Omental fat pad (tissue), 4 donors: ENCODE measurements around the gene M6PR. TPM values are rescaled to one million over a fixed set of nuclear protein-coding genes. Genes with fewer than 3 reads are reported as not detected.

Source experiments
- ATAC-seq: fragments of 150-250 bp; one replicate; pipeline ENCODE4 v1.9.1; 2016; ENCODE audit warnings: mild to moderate bottlenecking, moderate library complexity; ENCODE audit not compliant: low FRiP score
- DNase-seq: peaks from one replicate; pipeline ENCODE4 v3.0.0-alpha.2; 2019; ENCODE audit warnings: low spot score
- total RNA-seq, 4 donors: library from RNA; depleted of rRNA; stranded (reverse); fragments of >200 nt; gene quantifications; one replicate each; pipeline ENCODE4 v1.1.0, GENCODE V29; 2016
- TF ChIP-seq, protein P1 (sequence below), 3 donors: fragments of 450-650 bp; IDR thresholded peaks; one replicate each; pipeline ENCODE4 v1.5.1; 2016 to 2017; ENCODE audit warnings: antibody characterized with exemption in 3 of 3, mild to moderate bottlenecking in 3 of 3, moderate library complexity in 2 of 3

Gene M6PR
- total RNA-seq, 4 donors from 2014 or later: 87.9 to 141 (median 109) TPM

DNA sequence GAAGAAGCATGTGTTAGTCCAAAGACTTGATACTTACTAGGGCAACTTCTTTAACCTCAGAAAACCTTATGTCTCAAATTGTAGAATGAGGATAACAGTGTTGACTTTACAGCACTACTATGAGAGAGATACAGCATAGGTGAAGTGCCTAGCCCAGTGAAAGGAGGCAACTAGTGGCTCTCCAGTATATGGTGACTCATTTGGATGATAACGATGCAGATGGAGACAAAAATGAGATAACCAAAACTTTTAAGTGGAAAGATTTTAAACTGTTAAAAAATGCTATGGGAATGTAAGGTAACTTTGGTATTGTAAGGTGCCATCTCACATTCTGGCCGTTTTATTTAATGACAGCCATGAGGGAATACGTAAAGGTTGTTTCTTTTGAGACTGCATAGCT lies 32.4 kb downstream of the M6PR start:
- DNase-seq (no peak), ATAC-seq (no peak)
- TF ChIP-seq, protein P1, sequence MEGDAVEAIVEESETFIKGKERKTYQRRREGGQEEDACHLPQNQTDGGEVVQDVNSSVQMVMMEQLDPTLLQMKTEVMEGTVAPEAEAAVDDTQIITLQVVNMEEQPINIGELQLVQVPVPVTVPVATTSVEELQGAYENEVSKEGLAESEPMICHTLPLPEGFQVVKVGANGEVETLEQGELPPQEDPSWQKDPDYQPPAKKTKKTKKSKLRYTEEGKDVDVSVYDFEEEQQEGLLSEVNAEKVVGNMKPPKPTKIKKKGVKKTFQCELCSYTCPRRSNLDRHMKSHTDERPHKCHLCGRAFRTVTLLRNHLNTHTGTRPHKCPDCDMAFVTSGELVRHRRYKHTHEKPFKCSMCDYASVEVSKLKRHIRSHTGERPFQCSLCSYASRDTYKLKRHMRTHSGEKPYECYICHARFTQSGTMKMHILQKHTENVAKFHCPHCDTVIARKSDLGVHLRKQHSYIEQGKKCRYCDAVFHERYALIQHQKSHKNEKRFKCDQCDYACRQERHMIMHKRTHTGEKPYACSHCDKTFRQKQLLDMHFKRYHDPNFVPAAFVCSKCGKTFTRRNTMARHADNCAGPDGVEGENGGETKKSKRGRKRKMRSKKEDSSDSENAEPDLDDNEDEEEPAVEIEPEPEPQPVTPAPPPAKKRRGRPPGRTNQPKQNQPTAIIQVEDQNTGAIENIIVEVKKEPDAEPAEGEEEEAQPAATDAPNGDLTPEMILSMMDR (IDR thresholded peaks at IDR 0.05): no peak

DNA sequence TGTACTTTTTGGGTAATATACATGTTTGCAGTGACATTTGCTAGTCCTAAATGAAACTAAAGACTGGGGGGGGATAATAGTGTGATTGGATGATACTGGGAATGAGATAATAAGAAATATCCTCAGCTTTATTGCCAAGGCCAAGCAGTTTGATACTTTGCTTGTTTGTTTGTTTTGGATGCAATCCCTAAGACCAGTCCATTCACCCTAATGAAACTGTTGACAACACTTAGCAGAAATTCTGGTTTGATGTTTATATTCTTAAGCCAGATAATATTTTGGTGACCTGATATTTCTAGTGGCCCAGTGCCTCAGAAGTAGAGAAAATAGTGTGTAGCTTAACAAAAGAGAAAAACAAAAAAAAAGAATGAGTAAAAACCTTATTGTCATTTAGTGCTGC lies 33.3 kb downstream of the M6PR start:
- TF ChIP-seq, protein P1 (IDR thresholded peaks at IDR 0.05): no peak
- ATAC-seq (no peak), DNase-seq (no peak)

DNA sequence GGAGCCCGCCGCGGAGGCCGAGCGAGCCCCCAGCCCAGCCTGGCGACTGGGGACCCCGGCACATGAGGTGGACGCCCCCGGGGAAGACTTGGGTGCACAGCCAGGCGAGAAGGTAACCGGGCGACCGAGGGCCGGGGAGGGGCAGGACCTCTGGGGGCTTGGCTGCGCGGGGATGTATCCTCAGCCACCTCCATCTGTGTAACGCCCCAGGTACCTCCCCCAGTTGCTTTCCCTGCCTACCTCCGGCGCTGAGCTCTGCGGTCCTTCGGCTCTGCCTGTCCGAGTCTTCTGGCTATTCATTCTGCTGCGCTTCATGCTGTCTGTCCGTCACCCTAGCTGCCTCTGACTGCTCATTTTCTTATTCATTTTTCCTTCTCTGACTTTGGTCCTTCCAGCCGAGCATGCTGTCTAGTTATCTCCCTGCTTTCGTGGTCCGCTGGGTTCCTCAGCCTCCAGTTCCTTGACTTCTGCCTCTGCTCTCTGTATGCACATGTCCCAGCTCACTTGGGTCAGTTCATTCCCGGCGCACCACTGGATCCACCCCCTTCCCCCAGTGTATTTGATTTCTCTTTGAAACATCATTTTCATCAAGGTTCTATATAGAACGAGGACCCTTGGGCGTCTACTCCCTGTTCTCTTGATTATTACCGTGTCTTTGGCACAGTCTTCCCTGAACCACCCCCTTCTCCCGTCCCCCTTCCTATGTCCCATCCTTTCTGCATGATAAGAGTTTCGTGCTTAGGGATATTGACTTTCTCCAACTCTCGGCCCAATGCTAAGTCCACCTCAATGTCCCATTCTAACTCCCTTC lies 34.5 kb downstream of the M6PR start:
- ATAC-seq (peak; percentile 93), DNase-seq (peak; percentile 27)
- TF ChIP-seq, protein P1 (IDR thresholded peaks at IDR 0.05): no peak

DNA sequence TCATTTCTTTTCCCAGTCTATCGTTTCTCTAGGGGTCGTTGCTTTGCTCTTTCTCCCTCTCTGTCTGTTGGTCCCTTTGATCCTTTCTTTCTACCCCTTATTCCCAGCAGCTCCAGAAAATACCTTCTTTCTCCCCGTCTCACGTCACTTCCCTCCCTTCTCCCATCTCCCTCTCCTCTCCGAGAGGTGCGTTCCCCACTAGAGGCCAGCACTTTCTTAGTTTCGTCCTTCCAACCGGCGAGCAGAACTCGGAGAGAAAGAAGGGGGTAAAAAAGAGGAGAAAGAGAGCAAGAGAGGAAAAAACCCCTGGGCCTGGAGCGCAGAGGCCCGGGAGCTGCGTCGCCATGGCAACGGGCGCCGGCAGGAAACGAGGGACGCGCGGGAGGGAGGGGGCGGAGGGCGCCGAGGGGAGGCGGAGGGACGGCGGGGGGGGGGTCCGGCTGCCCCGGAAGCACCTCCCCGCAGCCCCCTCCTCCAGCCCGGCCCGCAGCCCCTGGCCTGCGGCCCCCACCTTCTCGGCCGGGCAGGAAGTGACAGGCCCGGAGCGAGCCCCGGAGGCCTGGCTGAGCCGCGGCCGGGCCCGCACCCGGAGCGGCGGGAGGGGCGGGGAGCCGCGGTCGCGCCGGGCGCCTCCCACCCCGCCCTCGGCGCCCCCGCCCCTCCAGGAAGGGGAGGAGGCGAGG lies 35.3 kb downstream of the M6PR start, which contains the start of gene PHC1:
TSS of gene PHC1 (plus strand) at position 477 of the 683 bp plus-strand sequence. CDS start 3,169 bp downstream, outside the sequence.
- peak; percentile 70 for ATAC-seq
- DNase-seq: peak; percentile 44

DNA sequence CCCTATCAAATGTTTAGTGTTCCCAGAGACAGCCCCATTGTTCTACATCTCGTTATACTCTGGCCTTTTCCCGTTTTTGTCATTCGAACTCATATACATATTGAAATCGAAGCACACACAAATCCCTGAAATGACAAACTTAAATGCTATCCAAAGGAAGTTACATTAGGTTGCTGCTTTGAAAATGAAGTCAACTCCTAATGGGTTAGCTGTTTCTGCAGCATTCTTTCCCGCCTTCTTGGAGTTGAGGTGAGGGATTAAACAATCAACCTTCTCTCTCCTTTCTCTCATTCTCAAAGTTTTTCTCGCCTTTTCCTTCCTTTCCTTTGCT lies 35.8 kb downstream of the M6PR start:
- TF ChIP-seq, protein P1 (IDR thresholded peaks at IDR 0.05): no peak
- no peak for DNase-seq
- no peak for ATAC-seq

DNA sequence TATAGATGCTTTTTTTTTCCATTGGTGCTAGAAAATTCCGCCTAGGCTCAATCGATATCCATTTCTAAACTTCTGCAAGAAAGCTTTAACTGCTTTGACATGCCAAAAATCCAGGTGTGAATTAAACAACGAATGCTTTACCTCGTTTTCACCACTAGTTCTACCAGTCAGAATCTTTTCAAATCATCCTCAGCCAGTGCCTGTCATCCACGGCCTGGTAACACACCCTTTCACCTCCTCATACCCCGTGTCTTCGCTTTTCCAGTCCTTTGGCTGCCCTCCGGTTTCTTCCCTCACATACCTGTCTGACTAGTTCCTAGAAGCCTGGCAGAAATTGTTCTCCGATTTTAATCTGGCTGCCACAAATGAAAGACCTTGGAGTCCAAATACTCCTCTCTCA lies 36.5 kb downstream of the M6PR start:
- DNase-seq (no peak), ATAC-seq (no peak)
- TF ChIP-seq, protein P1 (IDR thresholded peaks at IDR 0.05): no peak

DNA sequence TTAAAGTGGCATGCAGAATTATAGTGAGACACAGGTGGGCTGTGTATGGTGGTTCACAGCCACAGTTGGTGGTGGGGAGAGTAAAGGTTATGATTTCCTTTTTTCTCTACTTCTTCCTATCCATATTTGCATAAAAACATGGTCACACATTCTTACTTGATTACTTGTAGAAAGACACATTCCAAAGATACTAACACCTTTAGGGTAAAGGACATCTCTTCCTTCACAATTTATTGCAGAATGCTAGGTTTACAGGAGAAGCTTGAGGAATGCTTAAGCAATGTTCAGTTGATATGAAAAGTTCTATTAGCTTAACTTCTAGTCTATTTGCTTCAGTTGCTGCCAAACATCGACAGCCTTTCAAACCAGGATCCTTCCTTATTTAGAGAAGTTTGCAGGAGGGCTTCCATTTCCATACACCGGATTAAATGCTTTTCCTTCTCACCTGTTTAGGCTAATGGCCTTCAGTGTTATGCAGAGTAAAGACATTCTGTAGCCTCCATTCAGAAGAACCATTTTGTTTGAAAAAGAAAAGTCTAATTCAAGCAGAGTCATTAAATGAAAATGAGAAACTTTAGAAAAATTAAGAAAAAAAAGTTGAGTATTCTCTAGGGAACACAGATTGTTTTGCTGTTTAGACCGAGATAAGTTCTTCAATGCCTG lies 37.7 kb downstream of the M6PR start:
- DNase-seq (no peak), ATAC-seq (no peak)
- TF ChIP-seq, protein P1 (IDR thresholded peaks at IDR 0.05): no peak
